Activated CD8-positive, alpha-beta memory T cell treated with anti-CD3 and anti-CD28 coated beads, Interleukin-2, amount 50 U/mL, for 1 hour (primary cell): Measurements from ENCODE around the gene AGPAT3.
A peak's percentile ranks its signal among the peaks of the same experiment; 100 is the strongest.

ENCODE experiments used
- DNase-seq: peaks from one replicate; pipeline ENCODE4 v3.0.0-alpha.2; 2020; ENCODE audit errors: extremely low read depth

Gene AGPAT3

GRCh38 chr21:43993420-43993934, 128.5 kb downstream of the AGPAT3 start:
- DNase-seq = no peak

GRCh38 chr21:43994085-43994484, 129.1 kb downstream of the AGPAT3 start:
- DNase-seq = no peak

DNA sequence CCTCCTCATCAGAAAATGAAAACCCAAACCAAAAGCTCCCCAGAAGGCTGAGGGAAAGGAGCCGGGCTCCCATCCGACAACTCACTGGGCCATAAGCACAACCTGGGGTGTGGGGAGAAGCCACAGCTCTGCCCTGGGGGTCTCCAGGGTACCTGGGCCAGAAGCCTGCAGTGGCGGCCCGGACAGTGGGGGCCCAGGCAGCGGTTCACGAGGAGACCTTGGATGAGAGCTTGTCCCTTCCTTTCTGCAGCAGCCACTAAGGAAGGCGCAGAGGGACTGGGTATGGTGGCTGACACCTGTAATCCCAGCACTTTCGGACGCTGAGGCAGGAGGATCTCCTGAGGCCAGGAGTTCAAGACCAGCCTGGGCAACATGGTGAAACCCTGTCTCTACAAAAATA, 129.6 kb downstream of the AGPAT3 start:
- no peak for DNase-seq

DNA sequence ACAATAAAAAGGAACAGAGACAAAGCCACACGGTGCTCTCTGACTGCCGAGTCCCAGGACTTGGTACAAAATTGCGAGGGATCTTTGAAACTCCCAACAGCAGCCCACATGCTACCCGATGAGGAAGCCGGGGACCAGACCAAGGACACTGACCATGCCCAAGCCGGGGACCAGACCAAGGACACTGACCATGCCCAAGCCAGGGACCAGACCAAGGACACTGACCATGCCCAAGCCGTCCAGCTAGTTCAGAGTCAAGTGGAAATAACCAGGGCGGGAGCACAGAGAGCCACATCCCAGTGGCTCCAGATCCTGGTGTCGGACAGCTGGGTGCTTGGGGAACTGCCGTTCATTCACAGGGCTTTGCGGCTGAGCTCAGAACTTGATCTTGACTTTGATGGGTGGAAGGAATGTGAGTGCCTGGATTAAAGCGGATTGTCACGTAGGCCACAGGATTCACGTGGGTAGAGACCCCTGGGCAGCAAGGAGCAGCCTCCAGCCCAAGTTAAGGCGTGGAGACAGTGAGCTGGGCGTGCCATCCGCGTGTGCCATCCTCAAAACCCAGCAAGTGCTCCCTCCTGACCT, 130.6 kb downstream of the AGPAT3 start:
- no peak for DNase-seq

DNA sequence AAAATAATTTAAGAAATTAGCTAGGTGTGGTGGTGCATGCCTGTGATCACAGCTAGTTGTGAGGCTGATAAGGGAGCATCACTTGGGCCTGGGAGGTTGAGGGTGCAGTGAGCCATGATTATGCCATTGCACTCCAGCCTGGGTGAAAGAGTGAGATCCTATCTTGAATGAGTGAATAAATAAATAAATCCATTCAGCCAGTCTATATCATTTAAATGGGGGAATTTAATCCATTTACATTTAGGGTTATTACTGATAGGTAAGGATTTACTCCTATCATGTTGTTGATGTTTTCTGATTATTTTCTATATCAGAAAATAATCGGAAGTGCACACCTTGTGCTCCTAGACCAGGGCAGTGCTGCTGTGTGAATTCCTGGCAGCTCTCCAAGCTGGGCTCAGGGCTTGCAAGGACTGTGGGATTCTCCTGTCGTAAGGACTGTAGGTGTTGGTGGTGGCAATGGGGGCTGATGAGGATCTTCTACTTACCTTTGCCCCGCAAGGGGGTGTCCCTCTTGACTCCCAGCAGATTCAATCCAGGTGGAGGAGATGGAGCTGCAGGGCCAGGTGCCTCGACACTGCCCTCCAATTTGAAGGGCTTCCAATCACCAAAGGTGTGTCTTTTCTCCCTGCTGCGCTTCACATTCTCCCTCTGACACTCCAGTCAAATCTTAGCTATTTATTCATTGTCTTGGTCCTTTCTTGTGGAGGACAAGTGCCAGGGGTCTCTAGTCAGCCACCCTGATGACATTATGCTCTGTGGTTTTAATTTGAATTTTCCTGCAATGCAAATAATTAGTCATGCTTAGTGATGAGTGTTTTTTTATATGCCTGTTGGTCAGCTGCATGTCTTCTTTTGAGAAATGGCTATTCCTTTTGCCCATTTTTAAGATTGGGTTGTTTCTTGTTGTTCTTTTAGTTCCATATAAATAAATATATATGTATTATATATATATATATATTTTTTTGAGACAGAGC, 133.0 kb downstream of the AGPAT3 start:
- DNase-seq = no peak

DNA sequence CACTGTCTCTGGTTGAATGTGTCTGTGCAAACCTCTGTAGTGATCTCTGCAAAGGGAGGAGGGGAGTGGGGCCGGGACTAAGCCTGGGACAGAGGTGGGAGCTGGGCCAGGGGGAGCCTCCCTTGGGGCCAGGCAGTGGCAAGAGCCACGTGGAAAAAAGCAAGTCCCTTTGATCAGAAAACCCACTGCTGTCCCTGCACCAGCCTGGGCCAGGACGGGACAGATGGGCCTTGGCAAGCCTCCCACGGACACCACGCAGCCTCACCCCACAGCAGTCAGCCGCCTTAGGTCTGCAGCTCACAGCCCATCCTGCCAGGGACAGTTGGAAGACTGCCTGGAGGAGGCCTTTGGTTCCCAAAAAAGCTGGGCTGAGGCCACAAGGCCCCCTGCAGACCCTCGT, 135.3 kb downstream of the AGPAT3 start:
- no peak for DNase-seq

DNA sequence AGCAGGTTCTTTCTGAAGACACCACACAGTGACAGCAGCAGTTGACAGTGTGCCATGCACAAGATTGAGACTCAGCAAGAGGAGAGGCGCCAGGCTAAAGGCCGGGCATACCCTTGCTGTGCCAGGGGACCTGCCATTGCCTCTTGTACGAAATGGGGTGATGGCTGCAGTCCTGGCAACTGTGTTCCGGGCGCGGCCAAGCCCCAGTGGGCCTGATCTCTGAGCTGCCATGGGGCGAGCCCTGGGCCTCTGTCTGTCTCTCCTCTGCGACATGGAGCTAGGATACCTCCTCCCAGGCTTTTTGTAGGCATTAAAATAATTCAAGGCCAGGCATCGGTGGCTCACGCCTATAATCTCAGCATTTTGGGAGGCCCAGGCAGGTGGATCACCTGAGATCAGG, 137.5 kb downstream of the AGPAT3 start:
- DNase-seq = no peak

GRCh38 chr21:44003307-44003966, 138.4 kb downstream of the AGPAT3 start:
- no peak for DNase-seq

DNA sequence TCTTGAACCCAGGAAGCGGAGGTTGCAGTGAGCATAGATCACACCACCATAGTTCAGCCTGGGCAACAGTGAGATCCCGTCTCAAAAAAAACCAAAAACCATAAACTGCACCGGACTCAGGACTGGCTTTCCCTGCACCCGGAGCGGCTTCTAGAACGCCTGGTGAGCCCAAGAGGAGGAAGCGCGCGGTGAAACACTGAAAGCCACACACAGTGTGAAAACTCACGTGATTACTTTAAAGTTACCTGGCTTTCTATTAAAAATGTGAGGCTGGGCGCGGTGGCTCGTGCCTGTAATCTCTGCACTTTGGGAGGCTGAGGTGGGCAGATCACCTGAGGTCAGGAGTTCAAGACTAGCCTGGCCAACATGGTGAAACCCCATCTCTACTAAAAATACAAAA, 140.0 kb downstream of the AGPAT3 start:
- DNase-seq = no peak

- no peak for DNase-seq
These were observed 140.6 kb downstream of the AGPAT3 start for GRCh38 chr21:44005593-44005992.

GRCh38 chr21:44006017-44006619, 141.1 kb downstream of the AGPAT3 start:
- DNase-seq = no peak

GRCh38 chr21:44006656-44007055, 141.6 kb downstream of the AGPAT3 start:
- DNase-seq = no peak

DNA sequence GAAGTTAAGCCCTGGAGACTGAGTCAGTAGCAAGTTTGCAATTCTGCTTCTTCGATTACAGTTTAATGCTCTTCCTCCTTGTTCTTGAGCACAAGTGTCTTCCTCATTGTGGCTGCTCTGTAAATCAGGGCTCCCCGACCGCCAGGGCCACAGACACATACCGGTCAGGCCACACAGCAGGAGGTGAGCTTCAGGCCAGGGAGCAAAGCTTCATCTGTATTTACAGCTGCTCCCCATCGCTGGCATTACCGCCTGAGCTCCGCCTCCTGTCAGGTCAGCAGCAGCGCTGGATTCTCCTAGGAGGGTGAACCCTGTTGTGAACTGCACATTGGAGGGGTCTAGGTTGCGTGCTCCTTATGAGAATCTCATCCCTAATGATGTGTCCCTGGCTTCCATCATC, 145.4 kb downstream of the AGPAT3 start:
- no peak for DNase-seq

DNA sequence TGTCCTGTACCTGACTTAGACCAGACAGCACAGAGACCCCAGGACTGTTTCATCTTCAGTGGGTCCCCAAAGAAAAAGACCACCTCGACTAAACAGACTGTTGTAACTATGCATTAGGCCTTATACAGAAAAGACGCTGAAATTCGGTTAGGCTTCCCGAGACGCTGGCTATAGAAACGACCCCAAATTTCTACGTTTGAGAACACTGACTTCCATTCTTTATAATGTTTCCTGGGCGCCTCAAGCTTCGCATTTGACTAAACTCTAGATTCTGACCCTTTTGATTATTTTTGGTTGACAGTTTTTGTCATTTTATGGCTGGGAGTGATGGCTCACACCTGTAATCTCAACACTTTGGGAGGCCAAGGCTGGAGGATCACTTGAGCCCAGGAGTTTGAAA, 146.1 kb downstream of the AGPAT3 start:
- DNase-seq = no peak

- no peak for DNase-seq
These were observed 146.8 kb downstream of the AGPAT3 start, which contains the start of gene TRAPPC10 for GRCh38 chr21:44011579-44012473. TSS of gene TRAPPC10 (plus strand) at chr21:44012309. CDS start at chr21:44012494, 185 bp downstream.

DNA sequence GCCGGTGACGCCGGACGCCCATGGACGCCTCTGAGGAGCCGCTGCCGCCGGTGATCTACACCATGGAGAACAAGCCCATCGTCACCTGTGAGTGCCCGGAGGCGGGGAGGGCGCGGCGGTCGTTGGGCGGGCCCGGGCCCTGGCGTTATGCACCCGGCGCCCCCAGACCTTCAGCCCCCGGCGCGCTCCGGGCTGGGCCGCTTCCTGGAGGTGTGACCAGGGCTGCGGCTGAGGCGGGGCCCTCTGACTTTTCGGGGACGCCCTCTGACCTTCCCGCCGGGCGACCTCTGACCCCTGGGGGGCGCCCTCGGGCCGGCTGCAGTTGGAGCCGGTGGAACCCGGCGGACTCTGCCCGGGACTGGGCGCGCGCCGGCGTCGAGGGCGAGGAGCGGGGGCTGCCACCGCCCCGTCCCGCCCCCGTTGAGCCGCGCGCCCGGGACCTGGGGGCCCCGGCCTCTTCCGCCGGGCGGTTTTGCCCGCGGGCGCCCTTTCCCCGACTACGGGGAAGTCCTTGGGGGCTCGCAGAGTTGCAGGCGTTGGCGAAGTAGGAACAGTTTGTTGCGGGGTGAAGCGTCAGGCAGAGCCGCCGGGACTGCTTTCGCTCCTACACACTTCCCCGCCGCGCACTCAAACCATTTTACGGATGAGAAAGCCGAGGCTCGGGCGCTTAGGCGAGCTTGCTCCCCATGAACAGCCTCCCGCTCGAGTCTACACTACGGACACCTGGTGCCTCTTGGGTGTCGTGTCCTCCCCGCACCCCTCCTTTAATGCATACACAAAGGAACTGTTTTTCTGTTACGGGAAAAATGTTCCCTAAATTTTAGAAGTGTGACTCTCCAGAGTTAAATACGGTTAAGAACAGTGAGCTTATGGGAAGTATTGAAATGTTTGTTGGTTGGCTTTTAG, 147.7 kb downstream of the AGPAT3 start:
- DNase-seq = peak; percentile 59

DNA sequence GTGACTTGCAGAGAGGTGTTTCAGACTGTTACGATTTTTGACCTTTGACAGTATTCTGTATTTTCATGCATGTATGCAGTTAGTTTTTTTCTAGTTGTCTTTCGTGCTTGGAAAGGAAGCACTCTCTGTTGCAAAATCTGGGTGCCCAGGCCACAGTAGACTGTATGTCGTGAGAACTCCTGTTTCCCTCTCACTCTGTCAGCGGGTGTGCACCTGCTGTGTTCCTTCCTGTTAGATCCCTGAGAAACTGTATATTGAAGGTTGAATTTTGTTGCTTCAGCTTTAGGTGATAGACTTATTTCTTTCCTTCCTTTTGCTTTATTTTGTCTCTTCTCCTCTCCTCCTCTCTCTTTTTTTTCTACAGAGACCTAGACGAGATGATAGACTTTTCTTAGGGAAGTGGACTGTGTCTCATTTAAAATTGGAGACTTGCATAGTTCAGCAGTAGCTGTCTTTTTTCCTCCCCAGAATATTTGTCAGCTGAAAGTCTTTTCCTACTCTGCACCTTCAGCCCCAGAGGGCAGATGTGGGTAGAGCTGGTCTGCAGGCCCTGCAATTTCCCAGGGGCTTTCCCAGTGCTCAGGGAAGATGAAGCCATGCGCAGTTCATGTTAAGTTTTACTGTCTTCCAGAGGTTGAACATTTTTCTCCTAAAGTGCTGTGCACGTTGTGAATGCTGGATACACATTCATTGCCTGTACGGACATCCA, 148.5 kb downstream of the AGPAT3 start:
- DNase-seq = no peak

DNA sequence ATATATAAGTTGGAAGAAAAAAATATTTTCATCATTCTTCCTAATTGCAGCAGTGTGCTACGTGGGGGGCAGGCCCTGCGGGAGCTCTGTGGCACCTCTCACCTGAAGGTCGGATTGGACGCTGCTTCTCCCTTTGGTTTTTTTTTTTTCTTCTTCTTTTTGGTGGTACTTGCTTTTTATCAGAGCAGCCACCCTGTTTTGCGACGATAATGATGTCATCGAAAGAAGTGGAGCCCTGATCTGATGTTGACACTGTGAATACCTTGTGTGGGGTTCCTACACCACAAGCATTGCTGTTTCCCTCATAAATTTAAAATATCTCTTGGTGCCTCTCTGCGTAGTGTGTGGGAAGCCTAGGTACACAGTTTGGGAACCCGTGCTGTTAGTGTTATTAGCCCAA, 152.6 kb downstream of the AGPAT3 start:
- no peak for DNase-seq

GRCh38 chr21:44018127-44018526, 153.1 kb downstream of the AGPAT3 start:
- no peak for DNase-seq
